IPS-NIHi7 (cell line): ENCODE results near the gene UBAP2L.
"Not testable (repeated sequence)": the region's sequence is repeated elsewhere in the genome, so short reads cannot be mapped to it uniquely, and the experiment has no call there.

ENCODE experiments used
- DNase-seq: peaks from one replicate; pipeline ENCODE4 v3.0.0; 2012; ENCODE audit warnings: mixed read lengths; ENCODE audit errors: extremely low spot score

Gene UBAP2L

DNA sequence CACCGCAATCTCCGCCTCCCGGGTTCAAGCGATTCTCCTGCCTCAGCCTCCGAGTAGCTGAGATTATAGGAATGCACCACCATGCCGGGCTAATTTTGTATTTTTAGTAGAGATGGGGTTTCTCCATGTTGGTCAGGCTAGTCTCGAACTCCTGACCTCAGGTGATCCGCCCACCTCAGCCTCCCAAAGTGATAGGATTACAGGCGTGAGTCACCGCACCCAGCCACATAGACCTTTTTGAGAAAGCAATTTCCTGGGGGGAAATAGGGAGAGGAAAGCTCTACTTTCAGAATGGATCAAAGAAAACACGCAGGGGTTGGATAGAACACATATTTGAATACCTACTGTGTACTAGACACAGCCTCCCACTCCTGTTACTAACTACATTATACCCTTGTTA lies 15.0 kb upstream of the UBAP2L start:
- not testable (repeated sequence) for DNase-seq

DNA sequence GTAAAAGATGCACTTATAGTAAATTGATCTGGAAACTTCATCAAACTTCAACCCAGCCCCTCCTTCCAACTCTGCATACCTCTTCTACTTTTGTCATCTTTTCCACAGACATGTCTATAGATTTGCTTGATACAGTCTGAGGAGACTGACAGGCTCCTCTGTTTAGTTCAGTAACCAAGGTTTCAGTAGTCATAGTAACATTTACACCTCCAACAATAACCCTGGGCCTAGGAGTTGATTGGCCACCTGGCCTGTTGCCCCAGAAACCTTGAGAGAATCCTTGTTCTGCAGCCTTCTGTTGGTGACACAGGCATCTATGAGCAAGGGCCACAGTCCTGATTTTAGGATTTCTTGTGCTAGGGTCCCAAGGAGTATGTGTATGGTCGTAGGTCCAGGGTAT lies 14.6 kb upstream of the UBAP2L start, which contains the start of gene CFAP141:
Gene CFAP141, minus strand, starts transcription at position 138 of the 400 bp plus-strand sequence. Its CDS starts 26 bp downstream, at position 112.
- no peak for DNase-seq

DNA sequence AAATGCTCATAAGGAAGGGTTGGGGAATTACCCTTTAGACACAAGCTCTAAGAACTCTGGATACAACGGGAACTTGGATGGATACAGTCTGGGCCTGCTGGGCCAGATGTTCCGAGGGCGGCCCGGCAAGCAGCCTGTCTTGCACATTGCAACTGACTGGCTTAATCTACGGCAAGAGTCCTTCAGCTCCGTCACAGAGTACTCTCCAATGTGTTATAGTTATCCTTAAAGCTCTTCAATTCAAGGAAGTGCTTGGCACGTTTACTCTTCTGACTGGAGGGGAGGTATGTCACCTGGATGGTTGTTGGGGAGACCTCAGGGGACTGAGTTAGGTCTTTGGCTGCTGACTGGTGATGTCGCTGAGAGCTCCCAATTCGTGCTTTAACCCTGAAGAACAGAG lies 13.5 kb upstream of the UBAP2L start:
- no peak for DNase-seq

DNA sequence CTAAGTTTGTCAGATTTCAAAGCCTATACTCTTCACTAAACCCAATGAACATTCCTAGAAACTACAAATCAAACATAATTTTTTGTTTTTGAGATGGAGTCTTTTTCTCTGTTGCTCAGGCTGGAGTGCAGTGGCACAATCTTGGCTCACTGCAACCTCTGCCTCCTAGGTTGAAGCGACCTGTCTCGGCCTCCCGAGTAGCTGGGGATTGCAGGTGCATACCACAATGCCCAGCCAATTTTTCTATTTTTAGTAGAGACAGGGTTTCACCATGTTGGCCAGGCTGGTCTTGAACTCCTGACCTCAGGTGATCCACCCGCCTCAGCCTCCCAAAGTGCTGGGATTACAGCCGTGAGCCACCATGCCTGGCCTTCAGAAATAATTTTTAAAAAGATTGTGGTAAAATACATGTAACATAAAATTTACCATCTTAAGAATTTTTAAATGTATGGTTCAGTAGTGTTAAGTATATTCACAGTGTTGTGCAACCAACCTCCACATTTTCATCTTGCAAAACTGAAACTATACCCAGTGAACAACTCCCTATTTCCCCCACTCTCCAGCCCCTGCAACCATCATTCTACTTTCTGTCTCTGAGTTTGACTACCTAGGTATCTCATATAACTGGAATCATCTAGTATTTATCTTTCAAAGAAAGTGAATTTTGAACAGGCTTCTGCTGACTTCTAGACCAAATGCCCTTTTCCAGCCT lies 11.9 kb upstream of the UBAP2L start:
- no peak for DNase-seq

DNA sequence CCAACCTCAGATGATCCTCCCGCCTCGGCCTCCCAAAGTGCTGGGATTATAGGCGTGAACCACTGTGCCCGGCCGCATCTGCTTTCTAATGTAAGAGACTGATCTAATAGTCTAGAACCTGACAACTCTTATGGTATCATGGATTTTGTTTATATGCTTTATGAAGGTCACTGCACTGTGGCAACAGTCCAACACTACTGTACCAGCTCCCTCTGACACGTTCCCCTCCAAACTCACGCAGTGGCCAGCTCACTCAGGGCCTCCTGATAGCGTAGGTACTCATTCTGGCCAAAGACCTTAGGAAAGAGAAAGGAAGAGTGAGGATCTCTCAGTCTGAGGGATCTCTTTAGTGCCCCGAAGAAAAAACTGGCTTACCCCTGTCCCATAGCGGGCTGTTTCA lies 8.7 kb upstream of the UBAP2L start:
- no peak for DNase-seq

DNA sequence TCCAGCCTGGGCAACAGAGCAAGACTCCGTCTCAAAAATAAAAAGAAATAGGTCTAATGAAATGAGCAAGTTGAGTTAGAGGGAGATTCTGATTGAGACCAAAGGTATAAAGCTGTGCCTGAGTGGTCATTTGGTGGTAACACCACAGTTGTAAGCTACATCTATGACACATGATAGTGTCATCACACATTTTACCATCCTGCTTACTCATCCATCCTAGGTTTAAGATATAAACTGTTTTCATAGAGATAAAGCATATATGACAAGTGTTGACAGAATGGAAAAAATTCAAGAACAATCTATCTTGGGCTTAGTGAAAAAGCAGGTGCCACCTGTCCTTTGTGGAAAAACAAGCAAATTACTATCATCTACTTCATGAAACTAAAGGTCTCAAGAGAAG lies 7.5 kb upstream of the UBAP2L start:
- DNase-seq, result no peak

DNA sequence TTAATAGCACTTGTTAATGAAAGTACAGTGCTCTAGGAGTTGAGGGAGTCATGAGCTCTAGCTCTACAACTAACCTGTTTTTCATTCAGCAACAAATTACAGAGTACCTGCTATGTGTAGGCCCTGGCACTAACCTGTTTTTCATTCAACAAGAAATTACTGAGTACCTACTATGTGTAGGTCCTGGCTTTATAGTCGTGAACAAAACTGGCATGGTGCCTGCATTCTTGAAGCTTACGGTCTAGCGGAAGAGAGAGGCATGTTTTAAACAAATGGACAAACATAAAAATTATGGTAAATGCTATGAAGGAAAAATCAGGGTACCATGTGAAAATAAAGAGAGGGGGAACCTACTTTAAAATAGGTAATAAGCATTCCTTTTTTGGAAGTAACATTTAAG lies 2.2 kb upstream of the UBAP2L start:
- DNase-seq, result no peak

DNA sequence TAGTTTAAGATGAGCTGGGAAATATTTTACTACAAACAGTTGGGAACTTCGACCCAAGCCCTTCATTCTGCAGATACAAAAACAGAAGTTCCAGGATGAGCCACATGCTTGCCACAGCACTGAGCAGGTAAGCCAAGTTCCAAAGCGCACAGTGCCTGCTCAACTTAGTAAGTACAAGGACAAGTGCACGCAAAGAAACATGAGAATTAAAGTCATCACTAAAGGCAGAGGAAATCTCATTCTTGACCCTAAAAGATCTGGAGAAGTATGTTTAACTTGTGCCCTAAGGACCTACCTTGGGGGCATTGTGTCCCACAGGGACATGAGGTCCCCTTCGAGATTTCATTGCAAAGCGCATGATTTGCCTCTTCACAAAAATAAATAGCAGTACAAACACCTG lies 1.2 kb upstream of the UBAP2L start:
- DNase-seq, result no peak

DNA sequence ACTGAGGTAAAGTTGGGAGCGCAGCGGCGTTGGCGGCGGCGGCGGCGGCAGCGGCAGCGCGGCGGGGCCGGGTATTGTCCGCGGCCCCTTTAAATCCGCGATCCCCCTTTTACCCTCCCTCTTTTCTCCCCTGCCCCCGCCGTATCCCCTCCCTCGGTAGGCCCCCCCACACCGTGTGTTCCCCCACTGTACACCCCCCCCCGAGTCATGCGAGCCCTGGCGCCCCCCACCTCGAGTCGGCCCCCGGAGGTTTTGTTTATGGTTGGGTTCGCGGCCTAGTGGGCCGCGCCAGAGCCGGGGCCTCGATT lies 169 bp downstream of the UBAP2L start:
- DNase-seq, result no peak

DNA sequence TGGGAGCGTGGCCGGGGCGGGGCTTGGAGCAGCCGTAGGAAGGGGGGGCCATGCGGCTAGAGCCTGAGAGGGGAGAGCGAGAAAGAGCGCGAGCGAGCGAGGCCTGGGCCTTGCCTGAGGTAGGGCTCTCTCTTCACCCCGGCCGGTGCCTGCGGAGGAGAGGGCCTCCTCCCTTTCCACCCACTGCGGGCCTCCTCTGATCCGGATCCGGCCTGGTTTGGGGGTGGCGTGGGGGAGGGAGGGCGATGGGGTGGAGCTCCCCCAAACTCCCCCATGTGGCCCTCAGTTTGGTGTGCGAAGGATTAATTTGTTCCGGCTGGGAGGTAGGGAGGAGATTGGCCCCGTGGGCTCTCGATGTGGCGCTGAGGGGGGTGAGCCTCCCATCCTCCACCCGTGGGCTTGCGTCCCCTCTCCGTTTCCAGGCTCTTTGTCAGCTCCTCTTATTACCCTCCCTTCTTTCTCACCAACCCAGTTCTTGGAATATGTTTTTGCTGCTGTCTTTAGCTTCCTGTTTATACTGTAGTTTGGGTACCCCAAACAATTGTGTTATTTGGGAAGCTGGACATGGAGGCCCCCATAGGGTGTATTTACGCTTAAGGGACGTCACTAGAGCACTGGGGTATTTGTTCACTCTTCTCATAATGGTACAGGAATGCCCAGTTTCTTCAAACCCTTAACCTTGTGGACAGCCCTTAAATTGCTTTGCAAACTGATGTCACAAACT lies 685 bp downstream of the UBAP2L start:
- DNase-seq, result peak; percentile 25

DNA sequence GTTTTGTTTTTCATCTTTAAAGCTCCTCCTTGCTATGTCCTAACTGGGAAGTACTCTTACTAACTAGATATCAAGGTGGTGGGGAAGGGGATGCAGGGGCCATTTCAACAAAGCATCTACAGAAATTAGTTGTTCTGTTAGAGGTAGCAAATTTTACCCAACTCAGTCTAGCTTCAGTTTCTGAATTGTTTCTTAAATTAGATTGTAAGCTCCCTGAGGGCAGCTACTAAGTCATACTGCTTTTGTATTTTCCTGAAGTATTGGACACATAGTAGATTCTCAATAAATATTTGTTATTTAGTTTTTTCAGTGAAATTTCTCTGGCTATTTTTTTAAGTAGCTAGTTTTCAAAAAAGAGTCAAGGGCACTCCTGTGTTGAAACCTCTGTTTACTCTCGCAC lies 1.8 kb downstream of the UBAP2L start:
- no peak for DNase-seq

DNA sequence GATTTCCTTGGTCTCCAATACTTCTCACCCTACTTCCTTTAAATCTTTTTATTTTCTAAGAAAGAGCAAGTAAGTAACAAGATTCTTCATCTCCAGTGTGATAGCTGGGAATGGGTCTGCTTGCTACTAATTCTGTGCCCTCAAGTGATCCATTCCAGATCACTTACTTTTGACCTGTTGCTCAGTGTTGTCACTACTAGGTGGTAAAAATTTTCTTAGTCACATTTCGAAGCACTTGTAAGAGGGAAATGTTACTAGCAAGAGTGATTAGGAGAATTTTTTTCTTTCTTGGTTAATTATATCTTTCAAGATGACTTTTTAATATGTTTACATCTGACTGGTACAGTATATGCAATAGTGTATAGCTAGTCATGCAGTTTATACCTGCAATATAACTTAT lies 2.2 kb downstream of the UBAP2L start:
- no peak for DNase-seq

DNA sequence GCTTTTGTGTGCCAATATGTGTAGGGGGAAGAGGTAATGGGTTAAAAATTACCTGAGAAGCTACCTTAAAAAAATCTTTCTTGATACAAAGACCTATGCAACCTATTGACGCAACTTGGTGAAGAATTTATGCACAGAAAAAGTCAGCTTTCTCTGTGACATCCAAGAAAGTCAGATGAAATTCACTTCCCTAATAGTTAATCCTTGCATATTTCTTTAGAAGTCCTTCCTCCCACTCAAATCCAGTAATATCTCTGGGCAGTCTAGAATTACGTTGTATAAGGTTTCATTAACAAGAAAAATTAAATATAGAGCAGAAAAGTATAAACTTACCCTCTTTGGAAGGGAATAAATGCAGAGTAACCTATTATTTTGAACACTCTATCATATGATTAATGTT lies 2.9 kb downstream of the UBAP2L start:
- DNase-seq, result no peak

DNA sequence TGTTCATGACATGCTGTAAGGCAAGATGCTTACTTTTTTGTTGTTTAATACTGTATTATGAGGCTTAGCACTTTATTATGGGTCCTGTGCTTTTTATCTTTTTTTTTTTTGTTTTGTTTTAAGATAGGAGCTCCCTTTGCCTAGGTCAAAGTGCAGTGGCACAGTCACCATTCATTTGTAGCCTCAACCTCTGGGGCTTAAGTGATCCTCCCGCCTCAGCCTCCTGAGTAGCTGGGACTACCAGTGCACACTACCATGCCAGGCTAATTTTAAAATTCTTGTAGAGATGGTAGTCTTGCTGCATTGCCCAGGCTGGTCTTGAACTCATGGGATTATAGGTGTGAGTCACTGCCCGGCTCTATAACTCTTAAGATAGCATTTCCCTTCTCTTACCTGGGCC lies 4.6 kb downstream of the UBAP2L start:
- no peak for DNase-seq

DNA sequence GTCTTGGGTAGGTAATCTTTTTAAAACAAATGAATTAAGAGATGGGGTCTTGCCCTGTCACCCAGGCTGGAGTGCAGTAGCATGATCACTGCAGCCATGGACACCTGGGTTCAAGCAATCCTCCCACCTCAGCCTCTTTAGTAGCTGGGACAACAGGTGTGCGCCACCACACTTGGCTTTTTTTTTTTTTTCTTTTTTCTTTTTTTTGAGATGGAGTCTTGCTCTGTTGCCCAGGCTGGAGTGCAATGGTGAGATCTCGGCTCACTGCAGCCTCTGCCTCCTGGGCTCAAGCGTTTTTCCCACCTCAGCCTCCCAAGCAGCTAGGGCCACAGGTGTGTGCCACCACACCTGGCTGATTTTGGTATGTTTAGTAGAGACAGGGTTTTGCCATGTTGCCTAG lies 10.4 kb downstream of the UBAP2L start:
- DNase-seq, result not testable (repeated sequence)

DNA sequence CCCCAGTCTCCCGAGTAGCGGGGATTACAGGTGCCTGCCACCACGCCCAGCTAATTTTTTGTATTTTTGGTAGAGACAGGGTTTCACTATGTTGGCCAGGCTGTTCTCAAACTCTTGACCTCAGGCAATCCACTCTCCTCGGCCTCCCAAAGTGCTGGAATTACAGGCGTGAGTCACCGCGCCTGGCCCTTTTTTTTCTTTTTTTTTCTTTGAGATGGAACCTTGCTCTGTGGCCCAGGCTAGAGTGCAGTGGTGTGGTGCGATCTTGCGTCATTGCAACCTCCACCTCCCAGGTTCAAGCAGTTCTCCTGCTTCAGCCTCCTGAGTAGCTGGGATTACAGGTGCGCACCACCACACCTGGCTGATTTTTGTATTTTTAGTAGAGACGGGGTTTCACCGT lies 12.4 kb downstream of the UBAP2L start:
- DNase-seq, result not testable (repeated sequence)

DNA sequence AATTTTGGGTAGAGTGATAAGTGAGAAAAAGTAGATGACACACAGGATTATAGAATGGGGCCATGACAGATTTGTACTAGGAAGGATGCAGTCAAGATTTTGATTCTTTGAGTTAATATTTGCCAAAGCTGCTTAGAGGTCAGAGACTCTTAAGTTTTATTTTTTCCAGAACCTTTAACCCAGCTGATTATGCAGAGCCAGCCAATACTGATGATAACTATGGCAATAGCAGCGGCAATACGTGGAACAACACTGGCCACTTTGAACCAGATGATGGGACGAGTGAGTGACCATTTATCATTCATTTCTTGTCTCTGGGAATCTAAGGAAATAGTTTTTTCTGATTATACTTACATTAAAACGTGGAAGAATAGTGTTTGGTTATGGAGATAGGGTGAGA lies 16.1 kb downstream of the UBAP2L start:
- DNase-seq, result no peak

DNA sequence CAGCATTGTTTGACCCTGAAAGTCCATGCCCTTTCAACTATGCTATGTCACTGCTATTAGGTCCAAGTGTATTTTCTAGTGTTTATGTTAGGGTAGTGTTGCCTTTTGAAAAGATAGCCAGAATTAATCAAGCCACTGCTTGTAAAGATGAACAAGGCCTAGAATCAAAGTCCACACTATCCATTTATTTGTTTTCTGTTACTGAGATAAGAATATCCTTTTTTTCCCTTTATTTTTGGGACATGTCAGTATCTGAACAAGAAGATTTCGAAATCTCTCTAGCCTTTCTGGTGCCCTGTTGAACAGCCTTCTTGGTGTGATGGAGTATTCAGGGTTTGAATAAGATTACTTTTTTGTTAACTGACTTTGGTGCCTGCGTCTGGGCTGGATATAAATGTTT lies 16.7 kb downstream of the UBAP2L start:
- no peak for DNase-seq

DNA sequence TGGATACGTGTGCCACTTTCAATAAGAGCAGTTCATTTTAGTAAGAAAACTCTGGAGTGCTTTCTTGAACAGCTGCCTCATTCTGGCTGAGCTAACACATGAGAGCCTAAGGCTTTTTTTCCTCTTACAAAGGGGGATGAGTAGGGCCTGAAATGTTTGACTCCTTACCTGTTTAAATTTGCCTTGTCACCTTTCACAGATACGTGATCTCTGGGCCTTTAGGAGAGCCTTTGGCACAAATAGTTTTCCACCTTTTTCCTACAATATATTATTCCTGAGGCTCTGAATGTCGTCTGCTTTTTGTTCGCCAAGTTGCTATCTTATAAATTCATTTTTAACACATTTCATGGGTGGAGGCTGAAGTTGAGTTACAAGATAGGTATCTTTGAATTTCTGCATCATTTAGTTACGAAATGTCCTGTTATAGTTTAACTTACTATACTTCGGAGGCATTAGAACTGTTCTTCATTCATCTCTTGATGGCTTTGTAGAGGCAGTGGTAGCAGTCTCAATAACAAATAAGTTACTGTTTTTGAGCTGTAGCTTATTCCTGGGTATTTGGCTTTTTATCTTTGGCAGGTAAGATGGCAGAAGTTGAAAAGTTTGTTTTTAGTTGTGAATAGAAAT lies 17.2 kb downstream of the UBAP2L start:
- no peak for DNase-seq

DNA sequence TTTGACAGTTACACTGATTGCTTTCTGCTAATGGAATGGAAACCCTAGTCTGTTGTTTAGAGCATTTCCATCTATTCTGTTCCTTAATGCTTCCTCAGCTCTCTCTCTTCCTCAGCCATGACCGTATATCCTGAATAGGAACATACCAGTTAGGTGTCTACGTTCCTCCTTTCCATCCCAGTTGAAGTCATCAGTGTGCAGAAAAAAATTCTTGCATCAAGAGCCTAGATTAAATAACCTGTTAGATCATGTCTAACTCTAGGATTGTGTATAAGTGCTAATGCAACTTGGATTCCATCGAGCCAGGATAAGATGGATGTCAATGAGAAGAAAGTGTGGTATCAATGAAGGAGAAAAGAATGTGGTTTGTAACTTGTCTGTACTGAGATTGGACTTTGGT lies 18.7 kb downstream of the UBAP2L start:
- DNase-seq, result no peak

DNA sequence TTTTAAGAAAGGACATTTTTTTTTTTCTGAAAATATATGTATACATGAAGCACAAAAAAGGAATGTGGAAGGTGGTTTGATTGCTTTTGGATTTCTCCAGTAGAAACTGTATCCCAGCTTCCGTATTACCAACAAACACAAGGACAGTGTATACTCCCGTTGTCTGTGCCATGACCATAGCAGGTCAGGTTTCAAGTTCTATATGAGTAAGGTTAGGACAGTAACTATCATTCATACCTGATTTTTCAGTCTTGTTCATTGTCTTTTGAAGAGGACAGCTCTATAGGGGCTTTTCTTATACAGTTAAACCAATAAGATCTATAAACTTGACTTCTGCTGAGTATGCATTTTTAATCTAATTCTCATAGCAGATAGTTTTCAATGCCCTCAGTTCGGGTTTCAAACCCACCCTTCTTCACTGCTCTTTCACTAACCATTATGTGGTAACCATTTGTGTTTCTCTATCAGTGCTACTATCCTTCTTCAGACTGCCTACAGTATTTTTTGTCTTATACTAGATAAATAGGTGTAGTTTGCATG lies 19.6 kb downstream of the UBAP2L start:
- DNase-seq, result no peak

DNA sequence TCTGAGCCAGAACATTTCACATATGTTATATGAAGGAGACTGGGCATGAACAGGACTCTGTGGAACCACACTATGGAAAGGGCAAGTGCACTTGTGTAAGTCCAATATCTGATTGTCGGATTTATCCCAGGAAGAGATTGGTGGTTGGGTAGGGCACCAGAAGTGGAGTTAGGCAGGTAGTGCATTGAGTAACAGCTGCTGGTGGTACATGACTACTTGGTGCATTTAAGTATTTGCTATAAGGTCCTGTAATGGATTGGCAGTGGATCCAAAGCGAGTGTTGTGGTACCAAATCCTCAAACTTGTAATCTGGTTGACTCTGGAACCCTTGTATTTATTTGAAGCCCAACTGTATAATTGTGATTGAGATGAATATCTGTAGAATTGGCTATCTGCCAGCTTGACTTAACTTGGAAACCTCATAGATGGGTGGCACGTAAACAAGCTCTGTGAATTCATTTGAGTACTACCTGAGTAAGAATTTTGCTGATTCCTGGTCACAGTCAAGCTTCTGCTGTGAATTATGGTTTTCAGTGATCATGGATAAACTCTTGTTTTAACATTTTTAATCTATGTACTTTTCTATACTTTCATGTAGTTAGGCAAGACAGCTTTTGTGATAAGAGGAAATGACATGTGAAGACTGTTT lies 21.1 kb downstream of the UBAP2L start:
- no peak for DNase-seq
